Measurements from ENCODE around the gene PVR.

The PVR gene

DNA sequence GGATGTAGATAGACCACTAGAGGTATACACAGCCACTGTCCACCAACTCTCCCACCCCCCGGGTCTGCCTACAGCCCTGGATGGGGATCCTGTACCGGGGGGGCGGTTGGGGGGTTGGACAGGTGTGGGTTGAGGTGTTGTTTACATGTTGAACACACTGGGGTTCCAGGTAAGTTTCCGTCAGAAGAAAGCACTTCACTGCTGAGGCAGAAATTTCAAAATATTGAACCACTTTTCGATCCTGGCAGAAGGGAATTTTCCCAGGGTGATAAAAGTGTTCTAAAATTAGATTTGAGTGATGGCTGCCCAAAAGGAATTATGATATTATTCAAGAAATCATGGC lies 48.6 kb downstream of the PVR start:
- no peaks in the 10 kb centered on the region for H3K36me3 ChIP-seq (replicated peaks; ENCODE audit: low read depth, low read length)
- peaks cover 67% of the 10 kb centered on the region for H3K27me3 ChIP-seq (ENCODE audit: low read depth, low read length)
- H3K9ac ChIP-seq (ENCODE audit: low read length) = no peak overlapping the region
- peaks cover 12% of the 10 kb centered on the region; the same call in 1 of the 2 replicates for H4K20me1 ChIP-seq (ENCODE audit: insufficient read depth, low read length)
- H3K9me3 ChIP-seq (ENCODE audit: insufficient read depth, low read length) = no peaks in the 10 kb centered on the region
- no peaks in the 10 kb centered on the region for H3K79me2 ChIP-seq (ENCODE audit: low read length)
- peak overlapping the region; percentile 94 for H3K4me2 ChIP-seq (ENCODE audit: low read length)
- H3K4me1 ChIP-seq (ENCODE audit: low read length) = peaks cover 17% of the 10 kb centered on the region
- no peak overlapping the region for H2AFZ ChIP-seq (ENCODE audit: low read depth, low read length)
- TF ChIP-seq EZH2phosphoT487 (IDR thresholded peaks at IDR 0.05; ENCODE audit: low read depth) = no peak
- TF ChIP-seq, protein P1, sequence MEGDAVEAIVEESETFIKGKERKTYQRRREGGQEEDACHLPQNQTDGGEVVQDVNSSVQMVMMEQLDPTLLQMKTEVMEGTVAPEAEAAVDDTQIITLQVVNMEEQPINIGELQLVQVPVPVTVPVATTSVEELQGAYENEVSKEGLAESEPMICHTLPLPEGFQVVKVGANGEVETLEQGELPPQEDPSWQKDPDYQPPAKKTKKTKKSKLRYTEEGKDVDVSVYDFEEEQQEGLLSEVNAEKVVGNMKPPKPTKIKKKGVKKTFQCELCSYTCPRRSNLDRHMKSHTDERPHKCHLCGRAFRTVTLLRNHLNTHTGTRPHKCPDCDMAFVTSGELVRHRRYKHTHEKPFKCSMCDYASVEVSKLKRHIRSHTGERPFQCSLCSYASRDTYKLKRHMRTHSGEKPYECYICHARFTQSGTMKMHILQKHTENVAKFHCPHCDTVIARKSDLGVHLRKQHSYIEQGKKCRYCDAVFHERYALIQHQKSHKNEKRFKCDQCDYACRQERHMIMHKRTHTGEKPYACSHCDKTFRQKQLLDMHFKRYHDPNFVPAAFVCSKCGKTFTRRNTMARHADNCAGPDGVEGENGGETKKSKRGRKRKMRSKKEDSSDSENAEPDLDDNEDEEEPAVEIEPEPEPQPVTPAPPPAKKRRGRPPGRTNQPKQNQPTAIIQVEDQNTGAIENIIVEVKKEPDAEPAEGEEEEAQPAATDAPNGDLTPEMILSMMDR (IDR thresholded peaks at IDR 0.05; ENCODE audit: low read depth, low read length) = no peak
- H3K4me3 ChIP-seq (ENCODE audit: low read length) = peak overlapping the region; percentile 71
- no peak overlapping the region for H3K27ac ChIP-seq (ENCODE audit: low read length)

DNA sequence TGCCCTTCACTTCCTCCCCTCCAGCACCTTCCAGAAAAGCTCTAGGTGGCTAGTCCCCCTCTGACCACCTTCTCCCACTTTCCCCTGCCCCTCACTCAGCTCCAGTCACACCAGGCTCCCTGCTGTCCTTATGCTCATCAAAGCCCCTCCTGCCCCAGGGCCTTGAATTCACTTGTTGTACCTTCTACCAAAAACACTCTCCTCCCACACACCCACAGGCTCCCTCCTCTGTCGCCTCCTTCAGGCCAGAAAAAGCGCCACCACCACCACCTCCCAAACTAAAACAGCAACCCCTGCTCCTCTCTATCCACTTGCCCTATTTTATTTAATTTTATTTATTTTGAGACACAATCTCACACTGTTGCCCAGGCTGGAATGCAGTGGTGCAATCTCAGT lies 50.5 kb downstream of the PVR start:
- H4K20me1 ChIP-seq (ENCODE audit: insufficient read depth, low read length) = peaks cover 12% of the 10 kb centered on the region; the same call in 1 of the 2 replicates
- H3K27ac ChIP-seq (ENCODE audit: low read length) = no peak overlapping the region
- H3K27me3 ChIP-seq (ENCODE audit: low read depth, low read length) = peaks cover 70% of the 10 kb centered on the region
- TF ChIP-seq EZH2phosphoT487 (IDR thresholded peaks at IDR 0.05; ENCODE audit: low read depth) = no peak
- TF ChIP-seq, protein P1 (IDR thresholded peaks at IDR 0.05; ENCODE audit: low read depth, low read length) = peak; percentile 44
- H2AFZ ChIP-seq (ENCODE audit: low read depth, low read length) = no peak overlapping the region
- no peaks in the 10 kb centered on the region for H3K79me2 ChIP-seq (ENCODE audit: low read length)
- no peak overlapping the region for H3K4me3 ChIP-seq (ENCODE audit: low read length)
- no peaks in the 10 kb centered on the region for H3K36me3 ChIP-seq (replicated peaks; ENCODE audit: low read depth, low read length)
- H3K9me3 ChIP-seq (ENCODE audit: insufficient read depth, low read length) = no peaks in the 10 kb centered on the region
- no peak overlapping the region for H3K4me2 ChIP-seq (ENCODE audit: low read length)
- peaks cover 17% of the 10 kb centered on the region for H3K4me1 ChIP-seq (ENCODE audit: low read length)
- no peak overlapping the region for H3K9ac ChIP-seq (ENCODE audit: low read length)

DNA sequence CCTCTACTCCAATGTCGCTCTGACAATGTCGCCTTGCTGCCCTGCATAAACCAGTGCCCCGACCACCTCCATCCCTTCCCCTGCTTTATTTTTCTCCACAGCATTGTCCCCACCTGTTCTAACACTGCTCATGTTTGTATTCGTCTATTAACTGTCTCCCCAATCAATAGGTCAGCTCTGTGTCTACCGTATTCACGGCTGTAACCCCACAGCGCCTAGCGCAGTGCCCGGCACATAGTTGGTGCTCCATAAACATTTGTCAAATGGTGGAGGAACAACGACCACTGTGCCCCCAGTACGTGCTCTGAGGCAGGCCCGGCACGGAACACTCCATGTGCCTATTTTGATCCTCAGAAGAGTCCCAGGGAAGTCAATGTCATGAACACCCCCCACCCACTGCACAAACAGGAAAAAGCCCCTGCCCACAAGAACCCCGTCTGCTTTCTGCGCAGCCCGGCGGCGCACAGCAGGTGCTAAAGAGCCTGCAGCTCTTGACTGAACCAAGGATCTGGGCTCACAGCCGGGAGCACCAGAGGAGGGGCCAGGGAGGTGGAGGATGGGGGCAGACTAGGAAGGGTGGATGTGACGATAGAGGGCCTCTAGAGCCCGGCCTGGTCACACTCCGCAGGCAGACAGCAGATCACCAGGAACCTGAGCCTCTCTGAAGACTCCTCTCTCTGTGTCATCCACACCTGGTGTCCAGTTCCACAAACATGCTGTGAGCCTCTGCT lies 53.4 kb downstream of the PVR start:
- no peak overlapping the region for H3K9ac ChIP-seq (ENCODE audit: low read length)
- peaks cover 64% of the 10 kb centered on the region for H3K27me3 ChIP-seq (ENCODE audit: low read depth, low read length)
- TF ChIP-seq, protein P1 (IDR thresholded peaks at IDR 0.05; ENCODE audit: low read depth, low read length) = no peak
- TF ChIP-seq EZH2phosphoT487 (IDR thresholded peaks at IDR 0.05; ENCODE audit: low read depth) = no peak
- H3K4me1 ChIP-seq (ENCODE audit: low read length) = peaks cover 8% of the 10 kb centered on the region
- H3K27ac ChIP-seq (ENCODE audit: low read length) = no peak overlapping the region
- H3K4me2 ChIP-seq (ENCODE audit: low read length) = no peak overlapping the region
- peaks cover 8% of the 10 kb centered on the region; the same call in 1 of the 2 replicates for H4K20me1 ChIP-seq (ENCODE audit: insufficient read depth, low read length)
- H3K9me3 ChIP-seq (ENCODE audit: insufficient read depth, low read length) = no peaks in the 10 kb centered on the region
- H3K36me3 ChIP-seq (replicated peaks; ENCODE audit: low read depth, low read length) = no peaks in the 10 kb centered on the region
- no peak overlapping the region for H2AFZ ChIP-seq (ENCODE audit: low read depth, low read length)
- H3K79me2 ChIP-seq (ENCODE audit: low read length) = no peaks in the 10 kb centered on the region
- H3K4me3 ChIP-seq (ENCODE audit: low read length) = no peak overlapping the region

DNA sequence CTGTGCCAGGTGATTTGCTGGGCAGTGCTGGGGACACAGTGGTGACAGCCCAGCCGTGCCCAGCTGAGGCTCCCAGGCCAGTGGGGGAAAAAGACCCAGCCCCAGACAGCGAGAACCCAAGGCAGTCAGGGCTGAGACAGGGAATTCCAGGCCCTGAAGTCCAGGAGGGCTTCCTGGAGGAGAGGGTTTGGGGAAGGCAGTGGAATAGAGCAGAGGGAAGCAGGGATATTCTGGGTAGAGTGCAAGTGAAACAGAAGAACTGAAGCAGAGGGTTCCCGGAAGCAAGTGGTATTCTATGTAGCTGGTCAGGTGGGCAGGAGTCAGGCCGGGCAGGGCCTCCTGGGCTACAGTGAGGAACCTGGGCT lies 53.9 kb downstream of the PVR start:
- TF ChIP-seq, protein P1 (IDR thresholded peaks at IDR 0.05; ENCODE audit: low read depth, low read length) = no peak
- no peak for TF ChIP-seq EZH2phosphoT487 (IDR thresholded peaks at IDR 0.05; ENCODE audit: low read depth)
- Histone ChIP-seq H2AFZ (ENCODE audit: low read depth, low read length) (no peak overlapping the region), H4K20me1 (ENCODE audit: insufficient read depth, low read length) (peaks cover 4% of the 10 kb centered on the region; the same call in 1 of the 2 replicates), H3K4me1 (ENCODE audit: low read length) (peaks cover 3% of the 10 kb centered on the region), H3K4me3 (ENCODE audit: low read length) (no peak overlapping the region), H3K79me2 (ENCODE audit: low read length) (no peaks in the 10 kb centered on the region), H3K27me3 (ENCODE audit: low read depth, low read length) (peaks cover 61% of the 10 kb centered on the region), H3K4me2 (ENCODE audit: low read length) (no peak overlapping the region), H3K36me3 (replicated peaks; ENCODE audit: low read depth, low read length) (no peaks in the 10 kb centered on the region), H3K9me3 (ENCODE audit: insufficient read depth, low read length) (no peaks in the 10 kb centered on the region), H3K27ac (ENCODE audit: low read length) (no peak overlapping the region), H3K9ac (ENCODE audit: low read length) (no peak overlapping the region)
